Stimulated activated CD8-positive, alpha-beta memory T cell treated with anti-CD3 and anti-CD28 coated beads, Interleukin-2, amount 100 ng/mL, for 48 hours (primary cell): Measurements from ENCODE around the gene UBE2A.
A peak's percentile ranks its signal among the peaks of the same experiment; 100 is the strongest.

Experiments
- DNase-seq, 2 donors: peaks; one replicate each; pipeline ENCODE4 v3.0.0-alpha.2; 2020; ENCODE audit warnings: low read depth in 2 of 2

The UBE2A gene

GRCh38 chrX:119574394-119575266 lies at the start of gene UBE2A:
TSS of gene UBE2A (plus strand) at chrX:119574563. CDS start at chrX:119574712, 149 bp downstream.
- DNase-seq, result peak; percentile 77 to 79

- no peak for DNase-seq
Observed at GRCh38 chrX:119529345-119530276, 44.8 kb upstream of the UBE2A start.

GRCh38 chrX:119537487-119537886 lies 36.9 kb upstream of the UBE2A start:
- DNase-seq, result no peak

GRCh38 chrX:119539872-119540271 lies 34.5 kb upstream of the UBE2A start:
- no peak for DNase-seq

GRCh38 chrX:119541188-119541587 lies 33.2 kb upstream of the UBE2A start:
- DNase-seq, result no peak

GRCh38 chrX:119549327-119550016 lies 24.9 kb upstream of the UBE2A start:
- no peak for DNase-seq

- DNase-seq, result no peak
Observed at GRCh38 chrX:119552508-119552907, 21.9 kb upstream of the UBE2A start.

- DNase-seq, result peak; percentile 63 to 81
Observed at GRCh38 chrX:119565107-119565663, 9.2 kb upstream of the UBE2A start, which contains the start of gene STEEP1. TSS of gene STEEP1 (minus strand) at chrX:119565409. CDS start at chrX:119565355, 54 bp downstream.

GRCh38 chrX:119570351-119570835 lies 4.0 kb upstream of the UBE2A start:
- no peak for DNase-seq

- no peak for DNase-seq
Observed at GRCh38 chrX:119573222-119573621, 1.1 kb upstream of the UBE2A start.

- no peak for DNase-seq
Observed at GRCh38 chrX:119573840-119574393, 446 bp upstream of the UBE2A start.

GRCh38 chrX:119579414-119579813 lies 5.1 kb downstream of the UBE2A start:
- no peak for DNase-seq

- no peak for DNase-seq
Observed at GRCh38 chrX:119583431-119584059, 9.2 kb downstream of the UBE2A start.

GRCh38 chrX:119589810-119590209 lies 15.4 kb downstream of the UBE2A start:
- DNase-seq, result no peak

GRCh38 chrX:119602701-119603255 lies 28.4 kb downstream of the UBE2A start:
- no peak for DNase-seq

GRCh38 chrX:119604766-119605463 lies 30.6 kb downstream of the UBE2A start:
- no peak for DNase-seq

- DNase-seq, result peak; percentile 25 to 28
Observed at GRCh38 chrX:119605464-119606279, 31.3 kb downstream of the UBE2A start.

GRCh38 chrX:119606280-119607017 lies 32.1 kb downstream of the UBE2A start, which contains the start of gene NKRF:
TSS of gene NKRF (minus strand) at chrX:119606424.
- peak; percentile 78 to 79 for DNase-seq
